Stomach (tissue), 4 donors: ENCODE results near the gene GZMM.

Source experiments
- EP300 ChIP-seq: sonication (generic); formaldehyde crosslinking; IDR thresholded peaks from one replicate; pipeline ENCODE4 v1.6.1; 2017; ENCODE audit warnings: antibody characterized with exemption
- POLR2A ChIP-seq, 4 donors: fragments of 450-650 bp; IDR thresholded peaks; one replicate each; pipeline ENCODE4 v1.6.1; 2016; ENCODE audit warnings: antibody characterized with exemption in 4 of 4, control low read depth in 2 of 4, mild to moderate bottlenecking in 1 of 4, moderate library complexity in 1 of 4
- POLR2AphosphoS5 ChIP-seq, 3 donors: sonication (generic); formaldehyde crosslinking; IDR thresholded peaks; one replicate each; pipeline ENCODE4 v1.6.1; 2016; ENCODE audit warnings: antibody characterized with exemption in 3 of 3
- TF ChIP-seq, protein P1 (sequence below), 7 experiments: fragments of 450-650 bp in 4 of 7; fragments of 200-600 bp in 3 of 7; sonication (generic) in 3 of 7; IDR thresholded peaks; one replicate each; pipeline ENCODE4 v1.5.1; 2016 to 2019; ENCODE audit warnings: antibody characterized with exemption in 7 of 7, control low read depth in 2 of 7, mild to moderate bottlenecking in 1 of 7

GRCh38 chr19:588741-589692 lies 45.2 kb downstream of the GZMM start:
- TF ChIP-seq, protein P1, sequence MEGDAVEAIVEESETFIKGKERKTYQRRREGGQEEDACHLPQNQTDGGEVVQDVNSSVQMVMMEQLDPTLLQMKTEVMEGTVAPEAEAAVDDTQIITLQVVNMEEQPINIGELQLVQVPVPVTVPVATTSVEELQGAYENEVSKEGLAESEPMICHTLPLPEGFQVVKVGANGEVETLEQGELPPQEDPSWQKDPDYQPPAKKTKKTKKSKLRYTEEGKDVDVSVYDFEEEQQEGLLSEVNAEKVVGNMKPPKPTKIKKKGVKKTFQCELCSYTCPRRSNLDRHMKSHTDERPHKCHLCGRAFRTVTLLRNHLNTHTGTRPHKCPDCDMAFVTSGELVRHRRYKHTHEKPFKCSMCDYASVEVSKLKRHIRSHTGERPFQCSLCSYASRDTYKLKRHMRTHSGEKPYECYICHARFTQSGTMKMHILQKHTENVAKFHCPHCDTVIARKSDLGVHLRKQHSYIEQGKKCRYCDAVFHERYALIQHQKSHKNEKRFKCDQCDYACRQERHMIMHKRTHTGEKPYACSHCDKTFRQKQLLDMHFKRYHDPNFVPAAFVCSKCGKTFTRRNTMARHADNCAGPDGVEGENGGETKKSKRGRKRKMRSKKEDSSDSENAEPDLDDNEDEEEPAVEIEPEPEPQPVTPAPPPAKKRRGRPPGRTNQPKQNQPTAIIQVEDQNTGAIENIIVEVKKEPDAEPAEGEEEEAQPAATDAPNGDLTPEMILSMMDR (IDR thresholded peaks at IDR 0.05) = no peak
- TF ChIP-seq POLR2A (IDR thresholded peaks at IDR 0.05) (no peak), POLR2AphosphoS5 (IDR thresholded peaks at IDR 0.05) (no peak), EP300 (no peak)
